A549 (cell line): ENCODE results near the gene CT47B1.
"Not testable (repeated sequence)": the region's sequence is repeated elsewhere in the genome, so short reads cannot be mapped to it uniquely, and the experiment has no call there.

Experiments
- BHLHE40 ChIP-seq: IDR thresholded peaks from 2 replicates; pipeline ENCODE4 v1.6.1; 2012; ENCODE audit warnings: low read depth, low read length, inconsistent platforms
- CTCF ChIP-seq: fragments of >200 bp; sonication (Bioruptor Twin); formaldehyde crosslinking; IDR thresholded peaks from 3 replicates; pipeline ENCODE4 v1.5.1; 2016
- PBX3 ChIP-seq: IDR thresholded peaks from 2 replicates; pipeline ENCODE4 v1.6.1; 2012
- PHF8 ChIP-seq: fragments of 200-600 bp; sonication (generic); IDR thresholded peaks from 2 replicates; pipeline ENCODE4 v1.6.1; 2016; ENCODE audit warnings: low read depth, mild to moderate bottlenecking, antibody characterized with exemption, moderate library complexity, borderline replicate concordance
- ZFP36 ChIP-seq: fragments of 450-650 bp; IDR thresholded peaks from 2 replicates; pipeline ENCODE4 v1.6.1; 2014; ENCODE audit warnings: borderline replicate concordance; ENCODE audit not compliant: partially characterized antibody

- TF ChIP-seq BHLHE40, CTCF, PHF8, ZFP36, PBX3: not testable (repeated sequence)
Observed at GRCh38 chrX:120875766-120876165, at the start of gene CT47B1.
